Measurements from ENCODE around the gene HSD17B8. TPM values are rescaled to one million over a fixed set of nuclear protein-coding genes. Genes with fewer than 3 reads are reported as not detected.

Gene HSD17B8
- total RNA-seq, 1 donor from 2014 or later, result 6.5 TPM

DNA sequence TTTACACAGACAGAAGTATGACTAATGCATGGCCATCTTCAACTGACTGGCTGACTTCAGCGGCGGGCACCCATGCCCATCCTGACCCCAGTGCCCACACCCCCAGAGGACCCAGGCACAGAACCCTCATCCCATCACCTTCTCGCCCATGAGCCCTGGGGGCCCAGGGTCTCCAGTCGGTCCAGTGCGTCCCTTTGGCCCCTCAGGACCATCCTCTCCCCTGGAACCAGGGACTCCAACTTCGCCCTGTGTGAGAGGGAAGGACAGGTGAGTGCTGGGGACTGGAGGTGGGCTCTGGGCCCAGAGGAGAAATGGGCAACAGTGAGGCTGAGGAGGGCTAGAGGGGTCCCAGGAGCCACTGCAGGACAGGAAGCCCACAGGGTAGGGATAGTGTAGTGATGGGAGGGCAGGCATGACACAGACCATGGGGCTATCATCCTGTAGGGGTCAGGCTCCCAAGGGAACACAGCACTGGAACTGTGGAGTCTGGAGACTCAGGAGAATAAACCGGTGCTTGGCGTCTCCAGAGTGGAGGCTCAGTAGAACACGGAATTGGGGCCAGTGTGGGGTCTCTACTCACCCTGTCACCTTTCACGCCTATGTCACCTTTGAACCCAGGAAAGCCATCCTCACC lies 28.9 kb upstream of the HSD17B8 start:
- H3K36me3 Mint-ChIP-seq (ENCODE audit: low read depth, unreplicated experiment), result peaks cover 23% of the 10 kb centered on the region
- H3K27ac Mint-ChIP-seq (ENCODE audit: unreplicated experiment), result no peak overlapping the region
- H3K4me1 Mint-ChIP-seq (ENCODE audit: unreplicated experiment), result peaks cover 2% of the 10 kb centered on the region
- no peaks in the 10 kb centered on the region for H3K9me3 Mint-ChIP-seq (ENCODE audit: unreplicated experiment)
- peaks cover 13% of the 10 kb centered on the region for H3K27me3 Mint-ChIP-seq (ENCODE audit: unreplicated experiment)
- peak overlapping the region; percentile 23 for H3K4me3 Mint-ChIP-seq (ENCODE audit: unreplicated experiment)
- DNase-seq (ENCODE audit: low spot score), result no peak
- TF ChIP-seq CTCF (IDR thresholded peaks at IDR 0.05; ENCODE audit: unreplicated experiment), result no peak

DNA sequence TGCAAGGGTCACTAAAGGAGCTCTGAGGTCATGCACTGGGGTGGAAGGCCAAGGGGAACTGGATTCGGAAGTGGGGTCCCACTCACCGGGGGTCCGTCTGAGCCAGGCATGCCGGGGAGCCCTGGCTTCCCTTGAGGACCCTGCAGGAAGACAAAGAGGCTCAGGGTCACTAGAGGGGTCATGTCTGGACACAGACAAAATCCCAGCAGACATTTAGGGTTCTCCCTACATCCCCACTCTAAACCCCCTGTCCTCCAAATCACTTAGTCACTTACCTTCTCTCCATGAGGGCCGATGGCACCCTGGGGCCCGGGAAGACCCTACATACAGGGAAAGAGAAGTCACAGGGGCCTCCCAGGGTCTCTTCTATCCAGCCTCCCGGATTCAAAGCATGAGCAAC lies 27.5 kb upstream of the HSD17B8 start:
- H3K27ac Mint-ChIP-seq (ENCODE audit: unreplicated experiment), result no peak overlapping the region
- no peak for DNase-seq (ENCODE audit: low spot score)
- H3K27me3 Mint-ChIP-seq (ENCODE audit: unreplicated experiment), result peaks cover 15% of the 10 kb centered on the region
- H3K36me3 Mint-ChIP-seq (ENCODE audit: low read depth, unreplicated experiment), result peaks cover 29% of the 10 kb centered on the region
- peak overlapping the region; percentile 83 for H3K4me3 Mint-ChIP-seq (ENCODE audit: unreplicated experiment)
- no peak for TF ChIP-seq CTCF (IDR thresholded peaks at IDR 0.05; ENCODE audit: unreplicated experiment)
- no peaks in the 10 kb centered on the region for H3K9me3 Mint-ChIP-seq (ENCODE audit: unreplicated experiment)
- H3K4me1 Mint-ChIP-seq (ENCODE audit: unreplicated experiment), result peaks cover 6% of the 10 kb centered on the region

GRCh38 chr6:33177552-33178446 lies 26.7 kb upstream of the HSD17B8 start:
- H3K4me1 Mint-ChIP-seq (ENCODE audit: unreplicated experiment), result peaks cover 9% of the 10 kb centered on the region
- no peak for DNase-seq (ENCODE audit: low spot score)
- H3K27ac Mint-ChIP-seq (ENCODE audit: unreplicated experiment), result no peak overlapping the region
- H3K9me3 Mint-ChIP-seq (ENCODE audit: unreplicated experiment), result no peaks in the 10 kb centered on the region
- H3K36me3 Mint-ChIP-seq (ENCODE audit: low read depth, unreplicated experiment), result peaks cover 31% of the 10 kb centered on the region
- H3K4me3 Mint-ChIP-seq (ENCODE audit: unreplicated experiment), result peak overlapping the region; percentile 83
- TF ChIP-seq CTCF (IDR thresholded peaks at IDR 0.05; ENCODE audit: unreplicated experiment), result no peak
- H3K27me3 Mint-ChIP-seq (ENCODE audit: unreplicated experiment), result peaks cover 15% of the 10 kb centered on the region

- no peak for TF ChIP-seq CTCF (IDR thresholded peaks at IDR 0.05; ENCODE audit: unreplicated experiment)
- H3K27ac Mint-ChIP-seq (ENCODE audit: unreplicated experiment), result no peak overlapping the region
- H3K4me1 Mint-ChIP-seq (ENCODE audit: unreplicated experiment), result peaks cover 20% of the 10 kb centered on the region
- H3K4me3 Mint-ChIP-seq (ENCODE audit: unreplicated experiment), result peak overlapping the region; percentile 63
- H3K9me3 Mint-ChIP-seq (ENCODE audit: unreplicated experiment), result no peaks in the 10 kb centered on the region
- DNase-seq (ENCODE audit: low spot score), result no peak
- H3K36me3 Mint-ChIP-seq (ENCODE audit: low read depth, unreplicated experiment), result peaks cover 42% of the 10 kb centered on the region
- peaks cover 17% of the 10 kb centered on the region for H3K27me3 Mint-ChIP-seq (ENCODE audit: unreplicated experiment)
These were observed 25.5 kb upstream of the HSD17B8 start for GRCh38 chr6:33178755-33179475.
